Left ventricle myocardium superior (tissue), 1 donor: ENCODE data around the gene PALM3. TPM values are rescaled to one million over a fixed set of nuclear protein-coding genes. Genes with fewer than 3 reads are reported as not detected.
A peak's percentile ranks its signal among the peaks of the same experiment; 100 is the strongest.
"Not testable (repeated sequence)": the region's sequence is repeated elsewhere in the genome, so short reads cannot be mapped to it uniquely, and the experiment has no call there.

ENCODE experiments used
- ATAC-seq: fragments of 200-7000 bp; cut with Tn5 transposase; one replicate; pipeline ENCODE4 v1.9.1; 2020; ENCODE audit warnings: mild to moderate bottlenecking, moderate library complexity
- DNase-seq: peaks from one replicate; pipeline ENCODE4 v3.0.0-alpha.2; 2020
- intact Hi-C: fragments of 100-400 bp; cut with micrococcal nuclease; formaldehyde crosslinking; loops from one replicate; pipeline ENCODE4 v1.11.0; 2022
- total RNA-seq: library from RNA; stranded (reverse); fragmentation: NEBNext Ultra II Directional; extraction: Animal tissue kit (Norgen Biotek cat#: 25700); gene quantifications from one replicate; pipeline ENCODE4 v1.2.1, GENCODE V29; 2021
- donor health status: DM: no; HTN: yes; CAD: no; lungs with severe emphysema.

Gene PALM3
- total RNA-seq, 1 donor from 2014 or later, result not detected

GRCh38 chr19:14048443-14049153 is 13.3 kb downstream of the PALM3 start:
- intact Hi-C loops, result no loop called here
- ATAC-seq (peak; percentile 68), DNase-seq (peak; percentile 67)

DNA sequence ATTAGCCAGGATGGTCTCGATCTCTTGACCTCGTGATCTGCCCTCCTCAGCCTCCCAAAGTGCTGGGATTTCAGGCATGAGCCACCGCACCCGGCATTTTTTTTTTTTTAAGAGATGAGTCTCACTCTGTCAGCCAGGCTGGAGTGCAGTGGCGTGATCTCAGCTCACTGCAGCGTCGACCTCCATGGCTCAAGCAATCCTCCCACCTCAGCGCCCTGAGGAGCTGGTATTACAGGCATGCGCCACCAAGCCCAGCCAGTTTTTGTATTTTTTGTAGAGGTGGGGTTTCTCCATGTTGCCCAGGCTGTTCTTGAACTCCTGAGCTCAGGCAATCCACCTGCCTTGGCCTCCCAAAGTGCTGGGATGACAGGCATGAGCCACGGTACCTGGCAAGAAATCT is 14.0 kb downstream of the PALM3 start:
- ATAC-seq, intact Hi-C loops: not testable (repeated sequence)

DNA sequence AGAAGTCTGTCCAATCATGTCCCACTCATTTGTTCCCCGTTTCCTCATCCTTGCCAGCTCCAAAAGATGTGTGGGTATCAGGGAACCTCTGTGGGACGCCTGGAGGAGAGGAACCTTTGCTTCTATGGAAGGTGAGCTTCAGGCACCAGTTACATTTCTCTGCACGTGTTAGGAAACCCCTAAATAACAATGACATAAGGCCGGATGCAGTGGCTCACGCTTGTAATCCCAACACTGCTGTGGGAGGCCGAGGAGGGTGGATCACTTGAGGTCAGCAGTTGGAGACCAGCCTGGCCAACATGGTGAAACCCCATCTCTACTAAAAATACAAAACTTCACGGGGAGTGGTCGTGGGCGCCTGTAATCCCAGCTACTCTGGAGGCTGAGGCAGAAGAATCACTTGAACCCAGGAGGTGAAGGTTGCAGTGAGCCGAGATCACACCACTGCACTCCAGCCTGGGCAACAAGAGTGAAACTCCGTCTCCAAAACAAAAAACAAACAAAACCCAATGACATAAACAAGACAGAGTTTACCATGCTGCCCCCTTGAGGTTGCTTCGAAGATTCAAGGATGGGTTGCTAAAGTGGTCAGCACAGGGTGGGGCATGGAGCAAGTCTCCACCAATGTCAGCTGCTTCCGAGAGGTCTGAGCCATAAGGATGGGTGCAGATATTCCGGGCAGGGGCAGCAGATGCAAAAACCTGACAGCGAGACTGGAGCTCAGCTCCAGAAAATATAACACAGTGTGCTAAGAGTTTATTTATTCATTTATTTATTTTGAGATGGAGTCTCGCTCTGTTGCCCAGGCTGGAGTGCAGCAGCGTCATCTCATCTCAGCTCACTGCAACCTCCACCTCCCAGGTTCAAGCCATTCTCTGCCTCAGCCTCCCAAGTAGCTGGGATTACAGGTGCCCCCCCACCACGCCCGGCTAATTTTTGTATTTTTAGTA is 18.9 kb downstream of the PALM3 start:
- peak; percentile 88 for ATAC-seq
- DNase-seq, intact Hi-C loops: not testable (repeated sequence)

More for the DNA sequence above, 14.0 kb downstream of the PALM3 start:
- not testable (repeated sequence) for DNase-seq

DNA sequence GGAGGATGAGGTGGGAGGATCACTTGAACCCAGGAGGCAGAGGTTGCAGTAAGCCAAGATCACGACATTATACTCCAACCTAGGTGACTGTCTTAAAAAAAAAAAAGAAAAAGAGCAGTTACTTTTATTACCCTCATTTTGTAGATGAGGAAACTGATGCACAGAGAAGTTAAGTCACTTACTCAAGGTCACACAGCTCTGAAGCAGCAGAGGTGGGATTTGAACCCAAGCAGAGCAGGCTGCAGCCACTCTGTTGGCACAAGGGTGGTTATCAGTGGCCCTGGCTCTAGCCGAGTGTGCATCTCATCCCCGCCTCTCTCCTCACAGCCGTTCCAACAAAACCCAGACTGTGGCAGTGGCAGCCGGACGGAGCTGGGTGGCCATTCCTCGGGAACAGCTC is 22.7 kb downstream of the PALM3 start:
- ATAC-seq, result no peak
- intact Hi-C loops, result no loop called here
- DNase-seq, result no peak

- ATAC-seq, result no peak
- intact Hi-C loops, result no loop called here
- no peak for DNase-seq
These were observed 26.2 kb downstream of the PALM3 start for GRCh38 chr19:14035706-14036105.

DNA sequence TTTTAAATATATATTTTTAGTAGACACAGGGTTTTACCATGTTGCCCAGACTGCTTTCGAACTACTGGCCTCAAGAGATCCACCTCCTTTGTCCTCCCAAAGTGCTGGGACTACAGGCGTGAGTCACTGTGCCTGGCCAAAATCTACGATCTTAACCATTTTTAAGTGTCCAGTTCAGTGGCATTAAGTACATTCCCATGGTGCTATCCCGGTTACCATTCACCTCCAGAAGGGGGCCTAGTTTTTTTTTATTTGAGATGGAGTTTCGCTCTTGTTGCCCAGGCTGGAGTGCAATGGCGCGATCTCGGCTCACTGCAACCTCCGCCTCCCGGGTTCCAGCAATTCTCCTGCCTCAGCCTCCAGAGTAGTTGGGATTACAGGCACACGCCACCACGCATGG is 26.7 kb downstream of the PALM3 start:
- DNase-seq, ATAC-seq, intact Hi-C loops: not testable (repeated sequence)

- no peak for ATAC-seq
- intact Hi-C loops, result no loop called here
- DNase-seq, result no peak
These were observed 27.9 kb downstream of the PALM3 start for GRCh38 chr19:14033946-14034345.

DNA sequence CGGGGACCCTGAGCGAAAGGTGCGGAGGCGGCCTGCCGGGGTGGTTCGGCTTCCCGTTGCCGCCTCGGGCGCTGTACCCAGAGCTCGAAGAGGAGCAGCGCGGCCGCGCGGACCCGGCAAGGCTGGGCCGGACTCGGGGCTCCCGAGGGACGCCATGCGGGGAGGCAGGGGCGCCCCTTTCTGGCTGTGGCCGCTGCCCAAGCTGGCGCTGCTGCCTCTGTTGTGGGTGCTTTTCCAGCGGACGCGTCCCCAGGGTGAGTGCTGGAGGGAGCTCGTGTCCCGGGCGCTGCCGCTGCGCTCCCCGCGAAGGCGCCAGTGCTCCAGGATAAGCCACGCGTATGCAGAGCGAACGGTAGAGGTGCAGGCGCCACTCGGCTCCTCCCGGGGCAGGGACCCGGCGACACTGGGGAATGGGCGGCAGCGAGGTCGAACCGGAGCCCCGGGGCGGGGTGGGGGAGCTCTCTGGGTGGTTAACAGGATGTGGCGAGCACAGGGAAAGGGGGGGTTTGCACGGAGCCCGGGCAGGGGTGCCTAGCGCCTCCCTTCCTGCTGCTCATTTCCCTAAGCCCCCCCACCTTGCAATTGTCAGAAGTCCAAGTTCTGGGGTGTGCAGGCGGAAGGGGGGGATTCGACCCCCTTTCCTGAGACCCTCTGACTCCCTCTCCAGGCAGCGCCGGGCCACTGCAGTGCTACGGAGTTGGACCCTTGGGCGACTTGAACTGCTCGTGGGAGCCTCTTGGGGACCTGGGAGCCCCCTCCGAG is 30.0 kb downstream of the PALM3 start, which contains the start of gene IL27RA:
IL27RA (plus strand) TSS at position 44 of the 762 bp plus-strand sequence; CDS start at position 155, 111 bp downstream.
- intact Hi-C loops, result no loop called here

DNA sequence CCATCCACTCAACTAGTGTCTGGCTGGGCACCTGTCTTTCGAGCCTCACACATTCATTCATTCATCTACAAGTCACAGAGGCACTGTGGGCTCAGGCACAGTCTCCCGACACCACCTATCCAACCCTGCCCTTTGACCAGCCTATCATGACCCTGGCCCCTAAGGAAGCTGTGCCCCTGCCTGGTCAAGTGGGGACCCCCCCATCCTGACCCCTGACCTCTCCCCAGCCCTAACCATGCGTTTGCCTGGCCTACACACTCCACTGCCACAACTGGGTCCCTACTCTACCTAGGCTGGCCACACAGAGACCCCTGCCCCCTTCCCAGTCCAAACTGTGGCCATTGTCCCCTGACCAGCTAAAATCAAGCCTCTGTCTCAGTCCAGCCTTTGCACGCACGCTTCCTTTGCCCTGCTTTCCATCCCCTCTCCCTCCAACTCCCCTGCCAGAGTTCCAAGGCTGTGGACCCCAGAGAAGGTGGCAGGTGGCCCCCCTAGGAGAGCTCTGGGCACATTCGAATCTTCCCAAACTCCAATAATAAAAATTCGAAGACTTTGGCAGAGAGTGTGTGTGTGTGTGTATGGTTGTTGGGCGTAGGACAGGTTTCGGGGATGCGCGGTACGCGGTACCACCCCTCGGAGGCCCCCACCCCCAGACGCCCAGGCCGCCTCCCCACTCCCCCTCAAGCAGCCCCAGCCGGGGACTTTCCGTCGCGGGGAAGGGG is 30.7 kb downstream of the PALM3 start:
- DNase-seq (peak; percentile 15), ATAC-seq (no peak)
- intact Hi-C loops, result no loop called here

More for the DNA sequence above, 30.0 kb downstream of the PALM3 start, which contains the start of gene IL27RA:
- DNase-seq (peak; percentile 78), ATAC-seq (peak; percentile 85)

DNA sequence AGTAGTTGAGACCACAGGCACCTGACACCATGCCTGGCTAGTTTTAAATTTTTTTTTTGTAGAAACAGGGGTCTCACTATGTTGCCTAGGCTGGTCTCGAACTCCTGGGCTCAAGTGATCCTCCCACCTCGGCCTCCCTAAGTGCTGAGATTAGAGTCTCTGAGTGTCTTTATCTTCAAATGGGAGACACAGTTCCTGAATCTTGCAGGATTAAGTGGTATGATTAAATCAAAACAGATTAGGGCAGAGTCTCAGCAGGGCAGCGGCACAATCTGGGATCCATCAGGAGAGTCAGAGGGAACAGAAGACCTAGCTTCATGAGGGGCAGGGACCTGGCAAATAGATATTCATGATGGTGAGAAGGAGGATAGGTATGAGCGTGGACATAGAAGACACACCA is 33.0 kb downstream of the PALM3 start:
- intact Hi-C loops, result no loop called here
- peak; percentile 2 for DNase-seq
- no peak for ATAC-seq

DNA sequence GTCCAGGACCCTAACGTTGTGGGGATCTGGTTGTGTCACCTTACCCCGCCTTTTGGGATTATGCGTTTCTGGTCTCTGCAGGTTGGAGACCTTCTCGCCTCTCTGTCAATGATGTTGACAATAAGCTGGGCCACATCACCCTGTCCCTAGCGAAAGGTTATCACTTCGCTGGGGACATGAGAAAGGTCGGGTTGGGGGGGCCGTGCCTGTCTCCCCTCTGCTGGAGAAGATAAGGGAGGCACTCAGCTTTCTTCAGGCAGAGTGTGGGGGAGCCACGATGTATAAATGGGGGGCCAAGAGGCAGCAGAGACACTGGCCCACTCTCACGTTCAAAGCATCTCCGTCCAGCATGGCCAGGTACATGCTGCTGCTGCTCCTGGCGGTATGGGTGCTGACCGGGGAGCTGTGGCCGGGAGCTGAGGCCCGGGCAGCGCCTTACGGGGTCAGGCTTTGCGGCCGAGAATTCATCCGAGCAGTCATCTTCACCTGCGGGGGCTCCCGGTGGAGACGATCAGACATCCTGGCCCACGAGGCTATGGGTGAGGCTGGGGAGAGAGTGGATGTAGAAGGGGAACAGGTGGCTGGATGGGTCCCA is 33.9 kb downstream of the PALM3 start, which contains the start of gene RLN3:
RLN3 (plus strand) TSS at position 293 of the 595 bp plus-strand sequence; CDS start at position 350, 57 bp downstream.
- DNase-seq, result peak; percentile 14
- intact Hi-C loops, result no loop called here
- ATAC-seq, result no peak

DNA sequence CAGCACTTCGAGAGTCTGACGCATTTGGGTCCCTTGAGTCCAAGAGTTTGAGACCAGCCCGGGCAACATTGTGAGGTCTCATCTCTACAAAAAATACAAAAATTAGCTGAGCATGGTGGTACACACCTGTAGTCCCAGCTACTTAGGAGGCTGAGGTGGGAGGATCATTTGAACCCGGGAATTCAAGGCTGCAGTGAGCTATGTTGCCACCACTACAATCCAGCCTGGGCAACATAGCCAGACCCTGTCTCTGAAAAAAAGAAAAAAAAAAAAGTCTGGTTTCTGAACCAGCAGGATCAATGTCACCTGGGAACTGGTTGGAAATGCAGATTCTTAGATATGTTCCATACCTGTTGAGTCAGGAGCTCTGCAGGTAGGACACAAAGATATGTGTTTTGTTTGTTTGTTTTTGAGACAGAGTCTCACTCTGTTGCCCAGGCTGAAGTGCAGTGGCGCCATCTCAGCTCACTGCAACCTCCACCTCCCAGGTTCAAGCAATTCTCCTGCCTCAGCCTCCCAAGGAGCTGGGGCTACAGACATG is 35.2 kb downstream of the PALM3 start:
- ATAC-seq, intact Hi-C loops: not testable (repeated sequence)
- peak; percentile 6 for DNase-seq

GRCh38 chr19:14023404-14024235 is 38.3 kb downstream of the PALM3 start:
- DNase-seq (peak; percentile 40), ATAC-seq (peak; percentile 74)
- intact Hi-C loops, result no loop called here

GRCh38 chr19:14022469-14022868 is 39.4 kb downstream of the PALM3 start:
- DNase-seq (no peak), ATAC-seq (no peak)
- intact Hi-C loops, result no loop called here

DNA sequence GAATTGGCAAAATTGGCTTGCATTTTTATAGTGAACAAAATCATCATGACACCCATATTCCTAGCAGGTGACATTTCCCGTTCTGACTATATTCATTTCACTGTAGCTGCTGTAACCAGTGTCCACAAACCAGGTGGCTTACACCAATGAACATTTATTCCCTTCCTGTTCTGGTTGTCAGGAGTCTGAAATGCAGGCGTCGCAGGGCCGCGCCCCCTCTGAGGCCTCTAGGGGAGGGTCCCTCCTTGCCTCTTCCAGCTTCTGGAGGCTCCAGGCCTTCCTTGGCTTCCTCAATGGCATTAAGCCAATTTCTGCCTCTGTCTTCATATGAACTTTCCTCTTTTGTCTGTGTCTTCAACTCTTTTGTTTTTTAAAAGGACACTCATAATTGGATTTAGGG is 40.4 kb downstream of the PALM3 start:
- DNase-seq (peak; percentile 38), ATAC-seq (no peak)
- intact Hi-C loops, result no loop called here

- ATAC-seq, intact Hi-C loops: not testable (repeated sequence)
These were observed 42.1 kb downstream of the PALM3 start for GRCh38 chr19:14019739-14020138.

DNA sequence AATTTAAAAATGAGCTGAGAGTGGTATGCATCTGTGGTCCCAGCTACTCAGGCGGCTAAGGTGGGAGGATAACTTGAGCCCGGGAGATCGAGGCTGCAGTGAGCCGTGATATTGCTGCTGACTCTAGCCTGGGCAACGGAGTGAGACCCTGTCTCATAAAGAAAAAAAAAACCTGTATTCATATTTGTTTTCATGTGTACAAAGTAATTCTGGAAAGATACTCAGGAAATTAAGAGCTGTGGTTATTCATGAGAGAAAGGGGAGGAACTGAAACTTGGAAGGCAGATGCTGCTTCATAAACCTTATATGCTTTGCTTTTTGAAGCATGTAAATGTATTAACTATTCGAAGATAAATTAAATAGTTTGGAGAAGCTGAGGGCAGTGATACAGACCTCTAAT is 42.8 kb downstream of the PALM3 start:
- no peak for ATAC-seq
- intact Hi-C loops, result no loop called here
- DNase-seq, result peak; percentile 1

More at GRCh38 chr19:14019739-14020138, 42.1 kb downstream of the PALM3 start:
- peak; percentile 3 for DNase-seq
